Activated naive CD8-positive, alpha-beta T cell (primary cell): Measurements from ENCODE around the gene TUBGCP6.

Experiments used
- H3K27ac Mint-ChIP-seq: one replicate; pipeline ENCODE4 v1.8.0; 2021; ENCODE audit warnings: mixed read lengths
- H3K27me3 Mint-ChIP-seq: one replicate; pipeline ENCODE4 v1.8.0; 2021; ENCODE audit warnings: mixed read lengths
- H3K36me3 Mint-ChIP-seq: one replicate; pipeline ENCODE4 v1.8.0; 2021; ENCODE audit warnings: mixed read lengths
- H3K4me1 Mint-ChIP-seq: one replicate; pipeline ENCODE4 v1.8.0; 2021; ENCODE audit warnings: low read depth, mixed read lengths
- H3K4me3 Mint-ChIP-seq: one replicate; pipeline ENCODE4 v1.8.0; 2021; ENCODE audit warnings: mild to moderate bottlenecking, mixed read lengths
- H3K9me3 Mint-ChIP-seq: one replicate; pipeline ENCODE4 v1.8.0; 2021; ENCODE audit warnings: low read depth, mixed read lengths

The TUBGCP6 gene

GRCh38 chr22:50272044-50272802 lies 27.4 kb upstream of the TUBGCP6 start:
- Mint-ChIP-seq H3K27me3 (no peaks in the 10 kb centered on the region), H3K4me1 (peaks cover 8% of the 10 kb centered on the region), H3K4me3 (no peak overlapping the region), H3K27ac (no peak overlapping the region), H3K36me3 (no peaks in the 10 kb centered on the region), H3K9me3 (no peaks in the 10 kb centered on the region)

- peaks cover 7% of the 10 kb centered on the region for H3K4me1 Mint-ChIP-seq
- H3K27ac Mint-ChIP-seq = no peak overlapping the region
- H3K4me3 Mint-ChIP-seq = no peak overlapping the region
- no peaks in the 10 kb centered on the region for H3K9me3 Mint-ChIP-seq
- no peaks in the 10 kb centered on the region for H3K27me3 Mint-ChIP-seq
- no peaks in the 10 kb centered on the region for H3K36me3 Mint-ChIP-seq
Measured at GRCh38 chr22:50271519-50271970, 26.7 kb upstream of the TUBGCP6 start.

- Mint-ChIP-seq H3K4me3 (peak overlapping the region; percentile 64), H3K27me3 (no peaks in the 10 kb centered on the region), H3K9me3 (no peaks in the 10 kb centered on the region), H3K27ac (no peak overlapping the region), H3K4me1 (peaks cover 6% of the 10 kb centered on the region), H3K36me3 (no peaks in the 10 kb centered on the region)
Measured at GRCh38 chr22:50270666-50271394, 26.0 kb upstream of the TUBGCP6 start.

GRCh38 chr22:50269970-50270665 lies 25.3 kb upstream of the TUBGCP6 start, which contains the start of gene MAPK11:
MAPK11 (minus strand) TSS chr22:50270380; CDS start chr22:50270292, 88 bp downstream.
- Mint-ChIP-seq H3K27me3 (no peaks in the 10 kb centered on the region), H3K9me3 (no peaks in the 10 kb centered on the region), H3K27ac (no peak within 1 kb of the TSS), H3K36me3 (no peaks in the 10 kb centered on the region), H3K4me3 (peak within 1 kb of the TSS; percentile 64), H3K4me1 (peaks cover 6% of the 10 kb centered on the region)

GRCh38 chr22:50269573-50269969 lies 24.7 kb upstream of the TUBGCP6 start:
- peaks cover 6% of the 10 kb centered on the region for H3K4me1 Mint-ChIP-seq
- no peaks in the 10 kb centered on the region for H3K36me3 Mint-ChIP-seq
- no peaks in the 10 kb centered on the region for H3K9me3 Mint-ChIP-seq
- peak overlapping the region; percentile 58 for H3K4me3 Mint-ChIP-seq
- H3K27me3 Mint-ChIP-seq = no peaks in the 10 kb centered on the region
- no peak overlapping the region for H3K27ac Mint-ChIP-seq

- Mint-ChIP-seq H3K4me1 (peaks cover 5% of the 10 kb centered on the region), H3K27me3 (no peaks in the 10 kb centered on the region), H3K9me3 (no peaks in the 10 kb centered on the region), H3K27ac (no peak overlapping the region), H3K4me3 (peak overlapping the region; percentile 49), H3K36me3 (no peaks in the 10 kb centered on the region)
Measured at GRCh38 chr22:50268655-50269113, 23.9 kb upstream of the TUBGCP6 start.

- Mint-ChIP-seq H3K27ac (no peak overlapping the region), H3K4me3 (no peak overlapping the region), H3K9me3 (no peaks in the 10 kb centered on the region), H3K36me3 (no peaks in the 10 kb centered on the region), H3K4me1 (peaks cover 5% of the 10 kb centered on the region), H3K27me3 (peaks cover under 1% of the 10 kb centered on the region)
Measured at GRCh38 chr22:50267591-50268390, 23.0 kb upstream of the TUBGCP6 start.

- H3K27ac Mint-ChIP-seq = no peak overlapping the region
- H3K27me3 Mint-ChIP-seq = peaks cover 7% of the 10 kb centered on the region
- peaks cover 11% of the 10 kb centered on the region for H3K4me1 Mint-ChIP-seq
- no peak overlapping the region for H3K4me3 Mint-ChIP-seq
- H3K9me3 Mint-ChIP-seq = no peaks in the 10 kb centered on the region
- no peaks in the 10 kb centered on the region for H3K36me3 Mint-ChIP-seq
Measured at GRCh38 chr22:50266994-50267393, 22.2 kb upstream of the TUBGCP6 start.

- Mint-ChIP-seq H3K4me3 (no peak overlapping the region), H3K27ac (no peak overlapping the region), H3K4me1 (peaks cover 11% of the 10 kb centered on the region), H3K36me3 (no peaks in the 10 kb centered on the region), H3K9me3 (no peaks in the 10 kb centered on the region), H3K27me3 (peaks cover 7% of the 10 kb centered on the region)
Measured at GRCh38 chr22:50264946-50265669, 20.3 kb upstream of the TUBGCP6 start.

- Mint-ChIP-seq H3K4me3 (no peak overlapping the region), H3K27me3 (peaks cover 7% of the 10 kb centered on the region), H3K36me3 (no peaks in the 10 kb centered on the region), H3K9me3 (no peaks in the 10 kb centered on the region), H3K4me1 (peaks cover 8% of the 10 kb centered on the region), H3K27ac (no peak overlapping the region)
Measured at GRCh38 chr22:50264104-50264745, 19.4 kb upstream of the TUBGCP6 start.

- H3K27ac Mint-ChIP-seq = no peak overlapping the region
- H3K36me3 Mint-ChIP-seq = no peaks in the 10 kb centered on the region
Measured at GRCh38 chr22:50262973-50263617, 18.3 kb upstream of the TUBGCP6 start.

GRCh38 chr22:50262460-50262911 lies 17.7 kb upstream of the TUBGCP6 start:
- H3K9me3 Mint-ChIP-seq = no peaks in the 10 kb centered on the region
- H3K27me3 Mint-ChIP-seq = peaks cover 7% of the 10 kb centered on the region
- no peak overlapping the region for H3K27ac Mint-ChIP-seq
- H3K4me3 Mint-ChIP-seq = peak overlapping the region; percentile 66
- no peaks in the 10 kb centered on the region for H3K36me3 Mint-ChIP-seq
- peaks cover 7% of the 10 kb centered on the region for H3K4me1 Mint-ChIP-seq

More at GRCh38 chr22:50262973-50263617, 18.3 kb upstream of the TUBGCP6 start:
- H3K4me1 Mint-ChIP-seq = peaks cover 7% of the 10 kb centered on the region
- H3K9me3 Mint-ChIP-seq = no peaks in the 10 kb centered on the region
- H3K27me3 Mint-ChIP-seq = peaks cover 7% of the 10 kb centered on the region
- no peak overlapping the region for H3K4me3 Mint-ChIP-seq
